K562 (cell line): Measurements from ENCODE around the gene ATF6B. TPM values are rescaled to one million over a fixed set of nuclear protein-coding genes. Genes with fewer than 3 reads are reported as not detected.

Experiments used
- BCL6 ChIP-seq: fragments of 250-450 bp; sonication (Bioruptor Pico); IDR thresholded peaks from 2 replicates; pipeline ENCODE4 v1.4.0; 2020
- COPS2 ChIP-seq: fragments of 450-650 bp; conservative IDR thresholded peaks from 2 replicates; pipeline ENCODE4 v1.6.1; 2016; ENCODE audit warnings: mild to moderate bottlenecking, moderate library complexity
- ETV6 ChIP-seq, 3 experiments: fragments of 150-350 bp in 1 of 3; sonication (generic) in 1 of 3; formaldehyde crosslinking in 1 of 3; IDR thresholded peaks; 2 replicates each; pipeline versions ENCODE4 v1.6.1 to v1.8.0; 2014 to 2022; ENCODE audit warnings: borderline replicate concordance in 2 of 3, low read depth in 2 of 3, antibody characterized with exemption in 1 of 3, low read length in 1 of 3, mild to moderate bottlenecking in 1 of 3, missing genetic modification reagents in 1 of 3
- FOSL1 ChIP-seq: fragments of 200-800 bp; sonication (Bioruptor generic); conservative IDR thresholded peaks from 2 replicates; pipeline ENCODE4 v1.6.1; 2016; ENCODE audit warnings: missing genetic modification characterization, missing compliant biosample characterization
- GATAD2B ChIP-seq: fragments of 450-650 bp; IDR thresholded peaks from 2 replicates; pipeline ENCODE4 v1.6.1; 2017; ENCODE audit warnings: mild to moderate bottlenecking, borderline replicate concordance
- HLTF ChIP-seq: fragments of 450-650 bp; IDR thresholded peaks from 2 replicates; pipeline ENCODE4 v1.6.1; 2016
- KAT7 ChIP-seq: sonication (generic); formaldehyde crosslinking; IDR thresholded peaks from 2 replicates; pipeline ENCODE4 v1.8.0; 2022; ENCODE audit warnings: missing genetic modification reagents, mild to moderate bottlenecking, borderline replicate concordance
- NEUROD1 ChIP-seq: fragments of 150-350 bp; IDR thresholded peaks from 2 replicates; pipeline ENCODE4 v1.6.1; 2014; ENCODE audit warnings: borderline replicate concordance, low read length, low read depth; ENCODE audit not compliant: partially characterized antibody
- NUFIP1 ChIP-seq: fragments of 450-650 bp; IDR thresholded peaks from 2 replicates; pipeline ENCODE4 v1.6.1; 2018; ENCODE audit not compliant: partially characterized antibody
- POU5F1 ChIP-seq: fragments of 150-350 bp; IDR thresholded peaks from 2 replicates; pipeline ENCODE4 v1.6.1; 2014; ENCODE audit warnings: borderline replicate concordance, low read length, low read depth, mild to moderate bottlenecking; ENCODE audit not compliant: partially characterized antibody
- PYGO2 ChIP-seq: fragments of 450-650 bp; IDR thresholded peaks from 2 replicates; pipeline ENCODE4 v1.6.1; 2016; ENCODE audit warnings: mild to moderate bottlenecking, missing genetic modification characterization, moderate library complexity, missing compliant biosample characterization
- SAFB2 ChIP-seq: fragments of 200-400 bp; formaldehyde crosslinking; IDR thresholded peaks from 2 replicates; pipeline ENCODE4 v1.6.1; 2018; ENCODE audit warnings: borderline replicate concordance, low read length, low read depth, moderate library complexity; ENCODE audit not compliant: severe bottlenecking
- SRSF3 ChIP-seq: fragments of 200-400 bp; formaldehyde crosslinking; IDR thresholded peaks from 2 replicates; pipeline ENCODE4 v1.6.1; 2016; ENCODE audit warnings: mild to moderate bottlenecking, low read length, moderate library complexity; ENCODE audit not compliant: insufficient read depth
- TCF15 ChIP-seq: fragments of 250-450 bp; sonication (Bioruptor Pico); IDR thresholded peaks from 2 replicates; pipeline ENCODE4 v1.8.0; 2022; ENCODE audit warnings: moderate library complexity, mild to moderate bottlenecking, inconsistent platforms
- USF2 ChIP-seq: sonication (generic); formaldehyde crosslinking; IDR thresholded peaks from 2 replicates; pipeline ENCODE4 v1.5.0; 2020; ENCODE audit warnings: missing genetic modification reagents
- ZBTB8A ChIP-seq: fragments of 450-650 bp; IDR thresholded peaks from 2 replicates; pipeline ENCODE4 v1.6.1; 2018; ENCODE audit warnings: mild to moderate bottlenecking, moderate library complexity; ENCODE audit not compliant: partially characterized antibody
- ZEB2 ChIP-seq: fragments of 450-650 bp; IDR thresholded peaks from 2 replicates; pipeline ENCODE4 v1.6.1; 2016
- ZMIZ1 ChIP-seq, 2 experiments: fragments of 150-350 bp in 1 of 2; IDR thresholded peaks; 2 replicates each; pipeline ENCODE4 v1.6.1; 2012 to 2016; ENCODE audit warnings: low read depth in 2 of 2, low read length in 2 of 2, mild to moderate bottlenecking in 1 of 2, moderate library complexity in 1 of 2
- ZNF75A ChIP-seq: fragments of 450-650 bp; formaldehyde crosslinking; IDR thresholded peaks from 2 replicates; pipeline ENCODE4 v1.4.0; 2020; ENCODE audit warnings: mild to moderate bottlenecking
- ZNF79 ChIP-seq: fragments of 250-450 bp; sonication (Bioruptor Pico); IDR thresholded peaks from 2 replicates; pipeline ENCODE4 v1.4.0; 2020; ENCODE audit warnings: low read depth, mild to moderate bottlenecking, moderate library complexity
- polyA plus RNA-seq, 8 experiments: library from polyadenylated mRNA; depleted of rRNA in 4 of 8; stranded (reverse) in 5 of 8; unstranded in 3 of 8; fragments of >200 nt; fragmentation: Nextera tagmentation in 2 of 8; fragmentation: Illumina TruSeq in 1 of 8; extraction: Ambion mirVana in 2 of 8; extraction: Trizol in 1 of 8; gene quantifications; 2 replicates each; pipeline versions ENCODE4 v1.2.1 to v1.2.3, GENCODE V29; 2011 to 2014; ENCODE audit warnings: inconsistent platforms in 1 of 8, missing spikeins in 1 of 8
- total RNA-seq, 7 experiments: library from RNA; depleted of rRNA in 6 of 7; stranded (reverse); fragments of >200 nt in 6 of 7; fragmentation: Illumina TruSeq in 2 of 7; extraction: Trizol in 2 of 7; gene quantifications; 2 replicates each; pipeline versions ENCODE4 v1.2.1 to v1.2.3, GENCODE V29; 2011 to 2021; ENCODE audit warnings: low replicate concordance in 1 of 7
- TF ChIP-seq, protein P1 (sequence below): sonication (generic); formaldehyde crosslinking; IDR thresholded peaks from 2 replicates; pipeline ENCODE4 v1.8.1; 2023; ENCODE audit warnings: mild to moderate bottlenecking, missing genetic modification reagents, moderate library complexity

ATF6B gene
- total and polyA plus RNA-seq, 9 of the 15 experiments (the other 6 are each of a cell fraction or from before 2014, with no cell fraction given): 20.7 to 131 (median 31.7) TPM

DNA sequence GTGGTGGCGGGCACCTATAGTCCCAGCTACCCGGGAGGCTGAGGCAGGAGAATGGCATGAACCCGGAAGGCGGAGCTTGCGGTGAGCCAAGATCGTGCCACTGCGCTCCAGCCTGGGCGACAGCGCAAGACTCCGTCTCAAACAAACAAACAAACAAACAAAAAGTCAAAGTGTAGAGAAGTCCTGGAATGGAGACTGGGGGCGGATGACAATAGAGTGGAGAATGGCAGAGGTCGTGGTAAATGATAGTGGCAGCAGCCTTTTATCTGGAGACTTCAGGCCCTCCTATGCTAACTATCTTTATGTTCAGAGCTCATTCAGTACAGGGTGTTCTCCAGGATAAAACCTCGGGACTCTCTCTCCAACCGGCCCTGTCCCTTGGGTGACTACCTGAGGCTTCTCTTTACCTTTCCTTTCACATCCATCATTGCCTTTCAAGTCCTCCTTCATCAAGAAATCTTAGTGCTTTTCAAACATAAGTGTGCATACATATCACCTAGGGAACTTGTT, 3.4 kb upstream of the ATF6B start (continued):
- TF ChIP-seq ZBTB8A (no peak), SAFB2 (no peak), NUFIP1 (no peak), ZEB2 (peak; percentile 97), ZNF75A (CRISPR knock-in tag) (no peak), GATAD2B (no peak; the same call in 1 of the 2 replicates), PYGO2 (tag) (no peak), COPS2 (no peak), TCF15 (CRISPR knock-in tag) (0 out of 2 replicates have a peak, but pooled peaks have one; percentile 79), KAT7 (no peak), HLTF (peak; percentile 97), ETV6 (IDR thresholded peaks at IDR 0.05; ENCODE audit: borderline replicate concordance in 1 of 2, low read depth in 2 of 2, low read length in 1 of 2) (no peak), ETV6 (CRISPR knock-in tag; IDR thresholded peaks at IDR 0.05; ENCODE audit: borderline replicate concordance) (no peak), ZNF79 (CRISPR knock-in tag) (no peak), POU5F1 (no peak), SRSF3 (no peak), NEUROD1 (peak; percentile 70), BCL6 (CRISPR knock-in tag) (no peak), ZMIZ1 (IDR thresholded peaks at IDR 0.05; ENCODE audit: low read depth in 2 of 2, low read length in 2 of 2) (peak in 1 of 2 experiments; percentile 97; a peak in 2 of 4 replicates), FOSL1 (tag) (no peak; the same call in 1 of the 2 replicates), USF2 (CRISPR knock-in tag) (no peak)
- TF ChIP-seq, protein P1, sequence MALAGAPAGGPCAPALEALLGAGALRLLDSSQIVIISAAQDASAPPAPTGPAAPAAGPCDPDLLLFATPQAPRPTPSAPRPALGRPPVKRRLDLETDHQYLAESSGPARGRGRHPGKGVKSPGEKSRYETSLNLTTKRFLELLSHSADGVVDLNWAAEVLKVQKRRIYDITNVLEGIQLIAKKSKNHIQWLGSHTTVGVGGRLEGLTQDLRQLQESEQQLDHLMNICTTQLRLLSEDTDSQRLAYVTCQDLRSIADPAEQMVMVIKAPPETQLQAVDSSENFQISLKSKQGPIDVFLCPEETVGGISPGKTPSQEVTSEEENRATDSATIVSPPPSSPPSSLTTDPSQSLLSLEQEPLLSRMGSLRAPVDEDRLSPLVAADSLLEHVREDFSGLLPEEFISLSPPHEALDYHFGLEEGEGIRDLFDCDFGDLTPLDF (CRISPR knock-in tag): no peak
